Measurements from ENCODE around the gene PKNOX2. TPM values are rescaled to one million over a fixed set of nuclear protein-coding genes. Genes with fewer than 3 reads are reported as not detected.

Gene PKNOX2
- total RNA-seq, 6 experiments from 2014 or later = 0.09 to 0.31 (median 0.14) TPM

DNA sequence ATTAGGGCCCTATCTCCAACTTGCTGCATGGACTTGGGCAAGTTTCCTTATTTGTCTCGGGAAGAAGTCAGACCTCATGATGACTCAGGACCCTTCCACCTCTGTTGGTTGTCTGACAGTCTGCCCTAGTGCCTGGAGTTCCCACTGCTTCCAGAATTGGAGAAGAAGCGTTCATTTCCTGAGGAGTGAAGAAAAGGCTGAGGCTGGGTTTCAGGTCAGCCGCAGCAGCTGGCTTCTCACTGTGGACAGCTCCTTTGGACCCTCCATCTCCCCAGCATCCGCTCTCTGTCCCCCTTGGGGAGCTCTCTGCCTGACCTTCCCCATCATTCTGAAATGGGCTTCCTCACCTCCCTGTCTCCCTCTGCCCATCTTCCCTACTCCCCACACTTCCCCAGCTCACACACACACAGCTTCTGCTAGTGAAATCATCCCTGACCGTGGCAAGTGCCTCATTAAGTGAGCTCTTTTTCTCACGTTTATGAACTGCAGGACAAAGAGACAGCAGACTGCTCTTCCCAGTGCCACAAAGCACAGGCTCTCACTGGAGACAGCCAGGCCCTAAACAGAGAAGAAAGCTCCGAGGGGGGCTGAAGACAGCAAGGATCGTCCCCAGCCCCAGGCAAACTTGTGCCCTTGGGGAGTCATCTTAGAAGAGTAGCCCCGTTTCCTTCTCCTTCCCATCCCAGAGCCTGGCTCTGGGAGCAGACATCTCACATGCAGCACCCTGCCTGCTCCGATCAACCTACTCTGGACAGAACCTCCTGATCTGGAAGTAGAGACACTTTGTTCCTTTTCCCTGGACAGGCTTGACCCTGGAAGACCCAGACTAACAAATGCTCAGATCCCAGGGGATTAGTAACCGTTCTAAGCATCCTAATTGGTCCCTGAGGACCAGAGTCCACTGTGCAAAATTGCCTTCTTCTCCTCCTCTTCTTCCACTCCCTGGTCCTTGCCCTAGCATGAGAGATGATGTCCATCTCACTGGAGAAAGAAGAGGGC, 173.6 kb downstream of the PKNOX2 start:
- no peak overlapping the region for H3K4me3 ChIP-seq
- no peaks in the 10 kb centered on the region for H3K36me3 ChIP-seq
- no peak for ATAC-seq
- WGBS (ENCODE audit: insufficient coverage, low coverage, low lambda C conversion rate, missing lambda C conversion rate) = 49% methylated on average over 7 of the region's 11 CpGs
- H3K27me3 ChIP-seq = no peaks in the 10 kb centered on the region
- H3K9me3 ChIP-seq = no peaks in the 10 kb centered on the region
- no peak for TF ChIP-seq POLR2A (IDR thresholded peaks at IDR 0.05)
- TF ChIP-seq, protein P1, sequence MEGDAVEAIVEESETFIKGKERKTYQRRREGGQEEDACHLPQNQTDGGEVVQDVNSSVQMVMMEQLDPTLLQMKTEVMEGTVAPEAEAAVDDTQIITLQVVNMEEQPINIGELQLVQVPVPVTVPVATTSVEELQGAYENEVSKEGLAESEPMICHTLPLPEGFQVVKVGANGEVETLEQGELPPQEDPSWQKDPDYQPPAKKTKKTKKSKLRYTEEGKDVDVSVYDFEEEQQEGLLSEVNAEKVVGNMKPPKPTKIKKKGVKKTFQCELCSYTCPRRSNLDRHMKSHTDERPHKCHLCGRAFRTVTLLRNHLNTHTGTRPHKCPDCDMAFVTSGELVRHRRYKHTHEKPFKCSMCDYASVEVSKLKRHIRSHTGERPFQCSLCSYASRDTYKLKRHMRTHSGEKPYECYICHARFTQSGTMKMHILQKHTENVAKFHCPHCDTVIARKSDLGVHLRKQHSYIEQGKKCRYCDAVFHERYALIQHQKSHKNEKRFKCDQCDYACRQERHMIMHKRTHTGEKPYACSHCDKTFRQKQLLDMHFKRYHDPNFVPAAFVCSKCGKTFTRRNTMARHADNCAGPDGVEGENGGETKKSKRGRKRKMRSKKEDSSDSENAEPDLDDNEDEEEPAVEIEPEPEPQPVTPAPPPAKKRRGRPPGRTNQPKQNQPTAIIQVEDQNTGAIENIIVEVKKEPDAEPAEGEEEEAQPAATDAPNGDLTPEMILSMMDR (IDR thresholded peaks at IDR 0.05) = no peak
- intact Hi-C loops (cut with DNase I) = no loop called here
- H3K4me1 ChIP-seq = no peaks in the 10 kb centered on the region
- peak in 1 of 3 donors; percentile 7 for DNase-seq
- no peak overlapping the region for H3K27ac ChIP-seq

DNA sequence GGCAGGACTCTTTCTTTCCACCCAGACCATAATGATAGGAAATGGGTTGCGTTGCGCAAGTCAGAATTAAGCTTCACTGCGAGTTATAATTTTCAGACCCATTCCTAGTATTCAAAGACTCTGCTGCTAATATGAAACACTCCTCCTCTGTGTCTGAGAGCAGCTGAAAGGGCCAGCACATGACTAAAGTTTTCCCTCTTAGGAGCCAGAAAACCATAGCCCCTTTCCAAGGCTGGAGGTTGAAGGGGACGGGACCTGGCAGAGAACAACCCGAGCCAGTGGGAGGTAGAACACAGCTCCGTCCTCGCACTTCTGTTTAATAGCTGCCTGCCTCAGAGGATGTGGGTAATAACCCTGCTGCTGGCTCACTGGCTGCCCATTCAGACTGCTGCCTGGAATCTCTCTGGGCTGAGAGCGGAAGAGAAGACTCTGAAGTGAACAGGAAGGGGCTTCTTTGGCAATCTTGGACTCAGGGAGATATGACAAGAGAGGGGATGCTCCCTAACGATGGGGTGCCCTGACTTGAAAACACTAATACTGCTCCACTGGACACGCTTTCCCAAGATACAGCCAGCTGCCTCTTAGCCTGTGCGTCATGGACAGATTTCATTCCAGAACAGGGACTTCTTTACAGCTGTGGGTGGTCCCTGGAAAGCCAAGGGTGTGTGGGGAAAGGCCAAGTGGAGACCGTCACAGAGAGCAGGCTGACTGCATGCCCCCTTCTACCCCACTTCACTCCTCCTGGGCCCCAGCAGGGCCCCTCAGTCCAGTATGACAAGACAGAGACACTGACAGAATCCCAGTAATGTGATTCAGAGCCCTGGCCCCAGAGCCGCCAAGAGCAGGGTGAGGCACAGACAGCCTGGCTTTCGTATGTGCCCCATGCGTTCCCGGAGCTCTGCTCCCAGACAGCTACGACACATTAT, 174.6 kb downstream of the PKNOX2 start:
- H3K9me3 ChIP-seq = no peaks in the 10 kb centered on the region
- peak in 1 of 3 donors; percentile 17 for DNase-seq
- no peak overlapping the region for H3K27ac ChIP-seq

DNA sequence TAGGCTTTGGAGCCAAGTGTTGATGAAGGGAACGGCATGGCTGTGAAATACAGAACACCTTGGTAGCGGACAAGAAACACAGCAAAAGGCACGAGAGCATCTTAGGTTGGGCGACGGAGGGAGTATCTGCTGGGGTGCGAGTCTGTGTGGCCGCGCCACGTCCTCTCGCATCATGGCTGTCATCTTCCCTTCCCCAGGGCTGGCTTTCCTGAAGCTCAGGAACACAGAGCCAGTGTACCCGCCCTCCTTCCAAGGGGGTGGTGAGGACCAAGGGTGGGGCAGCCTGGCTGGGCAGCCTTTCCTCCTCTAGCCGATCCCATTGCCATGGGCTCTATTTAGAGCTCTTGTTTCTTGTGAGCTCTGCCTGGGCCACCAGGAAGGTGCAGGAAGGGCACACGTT, 177.1 kb downstream of the PKNOX2 start:
- Histone ChIP-seq H3K4me3 (no peak overlapping the region), H3K4me1 (no peaks in the 10 kb centered on the region), H3K27ac (no peak overlapping the region), H3K27me3 (no peaks in the 10 kb centered on the region), H3K36me3 (no peaks in the 10 kb centered on the region), H3K9me3 (no peaks in the 10 kb centered on the region)
- intact Hi-C loops (cut with DNase I) = loop anchor here in 1 of 2 donors (10.0 kb wide), 1 partner anchor 177 kb away; the partner anchor contains the start of gene PKNOX2
- ATAC-seq (no peak), DNase-seq (peak in 1 of 3 donors; percentile 10)
- WGBS (ENCODE audit: insufficient coverage, low coverage, low lambda C conversion rate, missing lambda C conversion rate) = 78% methylated on average over 4 of the region's 13 CpGs
- TF ChIP-seq, protein P1 (IDR thresholded peaks at IDR 0.05) = no peak
- no peak for TF ChIP-seq POLR2A (IDR thresholded peaks at IDR 0.05)

More for the DNA sequence above, 174.6 kb downstream of the PKNOX2 start:
- Histone ChIP-seq H3K4me3 (no peak overlapping the region), H3K4me1 (no peaks in the 10 kb centered on the region), H3K36me3 (no peaks in the 10 kb centered on the region), H3K27me3 (no peaks in the 10 kb centered on the region)
- intact Hi-C loops (cut with DNase I) = no loop called here
- ATAC-seq = no peak
- 69% methylated on average over 11 of the region's 17 CpGs for WGBS (ENCODE audit: insufficient coverage, low coverage, low lambda C conversion rate, missing lambda C conversion rate)
- TF ChIP-seq POLR2A (IDR thresholded peaks at IDR 0.05) = no peak
- TF ChIP-seq, protein P1 (IDR thresholded peaks at IDR 0.05) = no peak

DNA sequence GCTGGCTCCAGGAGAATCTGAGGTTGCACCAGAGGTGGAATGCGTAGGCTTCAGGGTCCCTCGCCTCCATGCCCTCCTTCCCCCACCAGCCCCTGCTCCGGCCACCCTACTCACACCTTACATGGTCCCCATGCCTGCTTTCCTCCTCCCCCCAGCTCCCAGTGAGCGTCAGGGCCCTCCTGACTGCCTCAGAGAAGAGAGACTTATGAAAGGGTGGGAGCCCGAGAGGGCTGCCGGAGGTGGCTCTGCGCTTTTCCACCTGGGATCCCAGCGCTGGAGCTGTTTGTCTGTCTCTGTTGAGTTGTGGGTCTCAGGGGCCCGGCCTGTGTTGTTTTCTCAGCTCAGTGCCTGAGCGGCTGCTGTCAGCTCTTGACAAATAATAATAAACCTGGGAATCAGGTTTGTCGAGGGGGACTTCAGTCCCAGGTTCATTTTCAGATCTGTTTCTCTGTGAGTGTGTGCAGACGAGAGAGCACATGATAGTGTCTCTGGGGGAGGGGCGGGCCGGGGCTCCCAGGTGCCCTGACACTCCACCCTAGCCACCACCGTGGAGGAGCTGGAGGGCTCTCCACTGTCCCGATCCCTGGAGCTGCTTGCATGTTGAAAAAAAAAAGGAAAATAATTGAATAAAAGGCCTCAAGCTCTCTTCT, 177.9 kb downstream of the PKNOX2 start:
- Histone ChIP-seq H3K9me3 (no peaks in the 10 kb centered on the region), H3K4me3 (no peak overlapping the region), H3K4me1 (no peaks in the 10 kb centered on the region), H3K27me3 (no peaks in the 10 kb centered on the region), H3K36me3 (no peaks in the 10 kb centered on the region), H3K27ac (no peak overlapping the region)
- no peak for DNase-seq
- 39% methylated on average over 5 of the region's 16 CpGs for WGBS (ENCODE audit: insufficient coverage, low coverage, low lambda C conversion rate, missing lambda C conversion rate)
- intact Hi-C loops (cut with DNase I) = loop anchor here in 1 of 2 donors (10.0 kb wide), 1 partner anchor 178 kb away; the partner anchor contains the start of gene PKNOX2
- TF ChIP-seq, protein P1 (IDR thresholded peaks at IDR 0.05) = no peak
- no peak for TF ChIP-seq POLR2A (IDR thresholded peaks at IDR 0.05)
- ATAC-seq = no peak
